GM12865 (cell line): Measurements from ENCODE around the gene PZP.

ENCODE experiments used
- DNase-seq: peaks from one replicate; pipeline ENCODE4 v3.0.0; 2010; ENCODE audit warnings: low read depth
- H3K4me3 ChIP-seq: 2 replicates; pipeline ENCODE4 v1.5.1; 2011; ENCODE audit warnings: mild to moderate bottlenecking, low read depth, low read length, control low read depth
- TF ChIP-seq, protein P1 (sequence below): IDR thresholded peaks from 2 replicates; pipeline ENCODE4 v1.5.1; 2011; ENCODE audit warnings: low read length, control low read depth, low read depth, inconsistent platforms; ENCODE audit not compliant: insufficient read depth; ENCODE audit errors: missing control alignments

The PZP gene

GRCh38 chr12:9127484-9127883 is 80.7 kb downstream of the PZP start:
- no peak for DNase-seq
- H3K4me3 ChIP-seq = no peak overlapping the region
- TF ChIP-seq, protein P1, sequence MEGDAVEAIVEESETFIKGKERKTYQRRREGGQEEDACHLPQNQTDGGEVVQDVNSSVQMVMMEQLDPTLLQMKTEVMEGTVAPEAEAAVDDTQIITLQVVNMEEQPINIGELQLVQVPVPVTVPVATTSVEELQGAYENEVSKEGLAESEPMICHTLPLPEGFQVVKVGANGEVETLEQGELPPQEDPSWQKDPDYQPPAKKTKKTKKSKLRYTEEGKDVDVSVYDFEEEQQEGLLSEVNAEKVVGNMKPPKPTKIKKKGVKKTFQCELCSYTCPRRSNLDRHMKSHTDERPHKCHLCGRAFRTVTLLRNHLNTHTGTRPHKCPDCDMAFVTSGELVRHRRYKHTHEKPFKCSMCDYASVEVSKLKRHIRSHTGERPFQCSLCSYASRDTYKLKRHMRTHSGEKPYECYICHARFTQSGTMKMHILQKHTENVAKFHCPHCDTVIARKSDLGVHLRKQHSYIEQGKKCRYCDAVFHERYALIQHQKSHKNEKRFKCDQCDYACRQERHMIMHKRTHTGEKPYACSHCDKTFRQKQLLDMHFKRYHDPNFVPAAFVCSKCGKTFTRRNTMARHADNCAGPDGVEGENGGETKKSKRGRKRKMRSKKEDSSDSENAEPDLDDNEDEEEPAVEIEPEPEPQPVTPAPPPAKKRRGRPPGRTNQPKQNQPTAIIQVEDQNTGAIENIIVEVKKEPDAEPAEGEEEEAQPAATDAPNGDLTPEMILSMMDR = no peak

DNA sequence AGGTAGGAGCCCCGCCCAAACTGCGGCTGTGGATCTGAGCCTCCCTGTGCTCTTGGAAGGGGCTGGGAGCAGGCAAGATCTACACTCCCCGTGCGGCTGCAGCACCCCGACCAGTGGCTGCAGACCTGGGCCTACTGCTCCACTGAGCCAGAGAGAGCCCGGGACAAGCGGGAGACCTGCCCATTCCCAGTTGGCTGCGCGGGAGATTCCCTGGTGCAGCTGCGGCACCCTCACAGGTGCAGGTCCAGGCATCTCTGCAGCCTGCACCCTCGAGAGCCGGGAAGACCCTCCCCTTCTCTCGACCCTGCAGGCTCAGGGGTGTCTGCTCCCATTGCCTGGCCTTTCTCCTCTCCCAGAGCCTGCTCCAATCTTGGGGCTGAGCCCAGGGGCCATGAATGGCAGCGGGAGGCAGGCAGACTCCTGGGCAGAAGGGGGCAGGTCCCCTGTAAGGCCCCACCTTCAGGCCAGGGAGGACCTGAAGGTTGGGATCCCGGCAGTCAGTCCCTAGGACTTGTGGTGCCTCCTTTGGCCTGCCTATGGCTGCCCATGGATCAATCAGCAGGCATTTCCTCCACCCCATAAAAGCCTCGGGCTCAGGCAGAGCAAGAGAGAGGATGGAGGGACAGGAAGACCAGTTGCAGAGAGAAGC is 83.7 kb downstream of the PZP start:
- TF ChIP-seq, protein P1 = no peak
- no peak for DNase-seq
- H3K4me3 ChIP-seq = no peak overlapping the region

GRCh38 chr12:9123781-9124382 is 84.3 kb downstream of the PZP start:
- no peak for DNase-seq
- TF ChIP-seq, protein P1 = no peak

DNA sequence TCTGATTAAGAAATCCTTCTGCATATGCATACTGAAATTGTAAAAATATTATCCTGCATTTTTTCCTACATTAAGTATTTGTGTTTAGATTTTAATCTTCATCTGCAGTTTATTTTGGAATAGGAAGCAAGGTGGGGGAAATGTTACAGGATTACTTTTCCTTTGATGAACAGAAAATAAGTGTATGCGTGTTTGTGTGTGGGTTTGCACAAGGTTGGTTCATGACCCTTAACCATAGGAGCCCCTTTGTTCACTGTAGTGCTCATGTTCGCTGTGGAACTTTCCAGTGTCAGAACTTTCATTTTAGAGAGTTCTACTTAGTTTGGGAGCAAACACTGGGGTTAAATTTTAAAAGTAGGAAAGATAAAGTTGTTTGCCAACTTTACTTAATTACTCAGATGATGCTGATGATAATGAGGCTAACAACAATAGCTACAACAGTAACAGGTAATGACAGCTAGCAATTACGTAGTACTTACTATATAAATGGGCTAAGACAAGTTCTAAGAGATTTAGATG is 86.0 kb downstream of the PZP start:
- no peak for DNase-seq
- H3K4me3 ChIP-seq = no peak overlapping the region
- TF ChIP-seq, protein P1 = no peak

More at GRCh38 chr12:9123781-9124382, 84.3 kb downstream of the PZP start:
- no peak overlapping the region for H3K4me3 ChIP-seq

DNA sequence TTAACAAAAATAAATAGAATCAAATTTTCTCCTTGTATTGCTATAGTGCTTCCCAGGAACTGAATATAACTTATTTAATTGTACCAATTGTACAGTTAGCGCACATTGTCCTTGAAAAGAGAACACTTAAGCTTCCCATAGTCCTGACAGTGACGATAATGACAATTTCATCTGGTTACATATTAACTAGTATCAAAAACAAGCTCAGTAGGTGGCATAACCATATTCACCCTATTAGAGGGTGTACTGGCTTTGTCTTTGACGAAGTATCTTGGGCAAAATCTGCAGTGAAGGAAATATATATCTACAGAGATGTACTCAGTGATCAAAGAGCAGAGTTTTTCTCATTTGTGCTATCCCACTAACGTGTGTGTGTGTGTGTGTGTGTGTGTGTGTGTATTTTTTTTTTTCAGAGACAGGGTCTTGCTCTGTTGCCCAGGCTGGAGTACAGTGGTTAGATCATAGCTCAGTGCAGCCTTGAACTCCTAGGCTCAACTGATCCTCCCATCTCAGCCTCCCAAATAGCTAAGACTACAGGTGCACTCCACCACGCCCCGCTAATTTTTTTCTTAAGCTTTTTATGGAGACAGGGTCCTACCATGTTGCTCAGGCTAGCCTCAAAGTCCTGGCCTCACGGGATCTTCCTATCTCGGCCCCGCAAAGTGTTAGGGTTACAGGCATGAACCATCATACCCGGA is 87.6 kb downstream of the PZP start:
- TF ChIP-seq, protein P1 = no peak

DNA sequence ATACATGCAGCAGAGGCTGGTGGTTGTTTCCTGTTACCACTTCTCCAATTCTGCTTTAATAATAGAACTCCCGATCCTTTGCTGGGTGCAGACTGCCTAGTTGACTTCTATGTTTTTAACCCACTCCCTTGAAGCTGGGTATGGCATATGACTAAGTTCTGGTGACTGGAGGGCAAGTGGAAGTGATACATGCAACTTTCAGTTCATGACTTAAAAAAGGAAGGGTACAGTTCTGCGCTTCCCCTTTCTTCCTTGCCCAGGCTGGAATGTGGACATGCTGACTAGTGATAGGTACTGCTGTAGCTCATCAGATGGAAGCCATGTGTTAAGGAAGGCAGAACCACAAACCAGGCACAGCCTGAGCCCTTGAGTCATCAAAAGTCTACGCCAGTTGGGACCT is 90.0 kb downstream of the PZP start:
- TF ChIP-seq, protein P1 = no peak
- peak; percentile 53 for DNase-seq
- no peak overlapping the region for H3K4me3 ChIP-seq

More for the DNA sequence above, 87.6 kb downstream of the PZP start:
- H3K4me3 ChIP-seq = no peak overlapping the region
- no peak for DNase-seq
